ENCODE measurements around the gene PRDX3.

Gene PRDX3

DNA sequence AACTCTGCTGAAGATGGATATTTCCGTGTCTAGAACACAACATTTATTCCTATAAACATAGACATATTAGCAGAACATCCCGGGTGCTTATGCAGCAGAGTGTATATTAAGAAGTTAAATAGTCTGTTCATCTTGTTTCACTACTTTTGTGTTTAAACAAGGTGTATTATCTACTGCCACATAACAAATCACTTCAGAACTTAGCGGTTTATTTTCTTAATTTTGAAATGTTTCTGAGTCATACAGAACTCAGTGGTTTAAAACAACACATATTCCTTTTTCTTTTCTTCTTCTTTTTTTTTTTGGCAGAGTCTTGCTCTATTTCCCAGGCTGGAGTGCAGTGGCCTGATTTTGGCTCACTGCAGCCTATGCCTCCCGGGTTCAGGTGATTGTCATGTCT lies 48.9 kb downstream of the PRDX3 start:
- no peak for DNase-seq (ENCODE audit: low spot score)

DNA sequence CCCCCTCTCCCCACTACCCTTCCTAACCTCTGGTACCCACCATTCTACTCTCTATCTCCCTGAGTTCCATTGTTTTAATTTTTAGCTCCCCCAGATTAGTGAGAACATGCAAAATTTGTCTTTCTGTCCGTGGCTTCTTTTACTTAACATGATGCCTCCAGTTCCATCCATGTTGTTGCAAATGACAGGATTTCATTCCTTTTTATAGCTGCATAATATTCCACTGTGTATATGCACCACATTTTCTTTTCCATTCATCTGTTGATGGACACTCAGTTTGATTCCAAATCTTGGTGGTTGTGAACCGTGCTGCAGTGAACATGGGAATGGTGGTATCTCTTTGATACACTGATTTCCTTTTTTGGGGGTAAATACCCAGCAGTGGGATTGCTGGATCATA lies 52.7 kb downstream of the PRDX3 start:
- no peak for DNase-seq (ENCODE audit: low spot score)

DNA sequence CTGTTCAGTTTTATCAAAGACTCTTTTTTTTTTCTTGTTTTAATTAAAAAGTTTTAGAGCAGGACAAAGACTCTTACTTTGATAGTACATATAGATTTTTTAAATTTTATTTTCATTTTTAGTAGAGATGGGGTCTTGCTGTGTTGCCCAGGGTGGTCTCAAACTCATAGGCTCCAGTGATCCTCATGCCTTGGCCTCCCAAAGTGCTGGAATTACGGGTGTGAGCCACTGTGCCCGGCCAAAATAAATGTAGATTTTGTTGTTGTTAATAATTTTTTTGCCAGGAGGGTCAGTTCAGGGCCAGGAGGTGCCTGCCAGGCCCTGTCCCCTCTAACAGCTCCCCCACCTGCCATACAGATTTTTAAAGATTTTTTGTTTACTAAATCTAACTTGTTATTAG lies 57.7 kb downstream of the PRDX3 start:
- no peak for DNase-seq (ENCODE audit: low spot score)

DNA sequence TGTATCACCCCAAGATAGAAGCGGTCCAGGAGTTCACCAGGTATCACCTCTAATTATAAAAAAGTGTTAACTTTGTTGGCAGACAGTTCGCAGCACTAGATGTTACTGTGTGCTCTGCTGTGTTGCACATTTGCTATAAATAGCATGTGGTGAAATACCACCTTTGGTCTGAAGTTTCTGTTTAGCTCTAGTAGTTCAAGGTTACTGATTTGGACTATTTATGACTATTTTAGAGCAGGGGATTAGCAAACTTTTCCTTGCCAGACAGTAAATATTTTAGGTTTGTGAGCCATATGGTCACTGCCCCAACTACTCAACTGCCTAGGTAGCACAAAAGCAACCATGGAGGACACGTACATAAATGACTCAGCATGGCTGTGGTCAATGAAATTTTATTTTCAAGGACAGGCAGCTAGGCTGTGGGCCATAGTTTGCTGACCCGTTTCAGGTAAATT lies 58.2 kb downstream of the PRDX3 start:
- DNase-seq (ENCODE audit: low spot score): no peak

DNA sequence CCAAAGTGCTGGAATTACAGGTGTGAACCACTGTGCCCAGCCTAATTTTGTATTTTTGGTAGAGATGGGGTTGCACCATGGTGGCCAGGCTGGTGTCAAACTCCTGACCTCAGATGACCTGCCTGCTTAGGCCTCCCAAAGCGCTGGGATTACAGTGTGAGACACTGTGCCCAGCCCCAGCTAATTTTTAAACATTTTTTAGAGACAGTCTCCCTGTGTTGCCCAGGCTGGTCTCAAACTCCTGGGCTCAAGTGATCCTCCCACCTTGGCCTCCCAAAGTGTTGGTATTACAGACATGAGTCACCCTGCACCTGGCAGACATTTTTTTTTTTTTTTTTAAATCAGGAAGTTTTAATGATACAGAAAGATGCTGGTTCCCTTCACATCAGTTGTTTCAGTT lies 59.2 kb downstream of the PRDX3 start:
- no peak for DNase-seq (ENCODE audit: low spot score)

DNA sequence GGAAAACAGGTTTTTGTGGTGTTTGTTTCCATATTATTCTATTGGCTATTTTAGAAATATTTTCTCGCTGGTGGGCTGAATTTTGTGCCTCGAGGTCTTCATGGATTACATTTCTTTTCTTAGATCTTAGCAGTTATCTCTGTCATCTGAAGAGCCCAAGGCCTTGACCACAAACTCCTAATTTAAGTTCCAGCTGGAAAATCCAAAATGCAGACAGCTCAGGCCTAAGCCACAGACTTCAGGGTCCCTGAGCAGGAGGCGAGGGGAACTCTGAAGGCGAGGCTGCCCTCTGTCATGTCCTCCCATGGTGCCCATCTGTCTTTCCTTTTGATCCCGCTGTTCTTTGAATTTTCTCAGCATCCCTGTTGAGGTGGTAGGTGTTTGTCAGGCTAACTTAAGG lies 60.4 kb downstream of the PRDX3 start:
- no peak for DNase-seq (ENCODE audit: low spot score)

Measured in iPS-NIHi11 (cell line).